Purkinje cell (primary cell): ENCODE measurements around the gene DAP3. TPM values are rescaled to one million over a fixed set of nuclear protein-coding genes. Genes with fewer than 3 reads are reported as not detected.

Experiments
- polyA plus RNA-seq: library from polyadenylated mRNA; unstranded; fragments of >200 nt; fragmentation: Nextera tagmentation; gene quantifications from 2 replicates; pipeline ENCODE4 v1.2.1, GENCODE V29; 2014

Gene DAP3
- 97.6 and 139 TPM in 2 replicates for polyA plus RNA-seq

DNA sequence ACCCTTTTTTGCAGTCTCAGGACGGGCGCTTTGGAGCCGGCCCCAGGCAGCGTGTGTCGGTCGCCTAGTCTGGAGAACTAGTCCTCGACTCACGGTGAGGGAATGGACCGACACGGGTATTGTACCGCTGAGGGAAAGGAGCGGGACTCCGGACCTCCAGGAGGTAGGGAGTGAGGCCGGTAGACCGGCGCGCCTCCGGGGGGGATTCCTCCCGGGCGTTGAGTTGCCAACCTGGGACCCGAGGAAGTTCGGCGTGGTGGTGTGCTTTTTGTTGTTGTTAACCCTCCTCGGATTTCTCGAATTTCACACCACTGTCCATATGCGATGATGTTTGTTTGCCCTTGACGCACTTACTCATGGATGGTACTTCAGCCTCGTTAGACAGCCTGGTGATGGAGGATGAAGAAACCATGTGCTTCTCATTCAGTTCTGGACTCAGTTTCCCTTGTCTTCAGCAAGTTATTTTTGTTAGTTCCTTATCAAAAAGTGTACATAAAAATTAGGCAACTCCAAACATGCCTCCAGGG is at the start of gene DAP3:
Gene DAP3, plus strand, starts transcription at position 11 of the 527 bp plus-strand sequence. CDS start 20,689 bp downstream, outside the sequence.

DNA sequence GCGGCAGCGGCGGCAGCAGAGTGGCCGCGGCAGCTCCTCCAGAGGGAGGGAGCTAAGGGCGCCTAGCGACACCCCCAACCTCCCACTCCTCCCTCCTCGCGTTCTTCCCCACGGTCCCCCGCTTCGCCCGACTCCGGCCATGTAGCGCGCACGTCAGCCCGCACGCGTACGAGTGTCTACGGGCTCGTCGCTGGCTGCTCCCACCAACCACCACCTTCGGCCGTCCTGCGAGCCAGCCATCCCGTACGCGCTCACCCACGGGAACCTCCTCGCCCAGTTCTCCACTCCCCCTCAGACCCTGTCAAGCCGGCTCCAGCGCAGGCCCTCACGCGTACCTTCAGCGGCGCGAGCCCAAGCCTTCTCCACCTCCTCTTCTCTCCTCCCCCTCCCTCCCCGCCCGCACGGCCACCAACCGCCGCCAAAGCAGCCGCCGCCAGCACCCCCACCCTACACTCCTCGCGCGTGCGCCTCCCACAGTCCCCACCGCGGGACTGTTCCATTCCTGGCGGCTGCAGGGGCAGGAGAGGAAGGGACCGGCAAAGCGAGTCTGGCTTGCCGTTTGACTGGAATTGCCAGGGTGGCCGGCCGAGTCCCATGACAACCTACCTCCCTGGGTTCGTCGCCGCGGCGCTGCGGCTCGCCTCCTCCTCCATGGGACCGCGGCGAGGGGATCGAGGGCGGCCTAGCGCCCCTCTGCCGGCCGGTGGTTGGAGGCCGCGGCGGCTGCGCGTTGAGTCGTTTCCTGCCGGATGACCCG is 389 bp upstream of the DAP3 start, which contains the start of gene YY1AP1:
Gene YY1AP1, minus strand, starts transcription at position 451 of the 757 bp plus-strand sequence. CDS start 8,338 bp downstream, outside the sequence.

Other genes with a start within 250 kb of the DAP3 start
- 12.3 and 16.3 TPM in 2 replicates for gene ASH1L, start 126.3 kb upstream of the DAP3 start, polyA plus RNA-seq
- gene MSTO1, start 78.9 kb upstream of the DAP3 start, polyA plus RNA-seq = 7.9 and 17.3 TPM in 2 replicates
- 16.3 and 25.6 TPM in 2 replicates for gene YY1AP1, start 317 bp upstream of the DAP3 start, polyA plus RNA-seq
- 36.7 and 62.5 TPM in 2 replicates for gene GON4L, start 168.1 kb downstream of the DAP3 start, polyA plus RNA-seq
- 166 and 187 TPM in 2 replicates for gene SYT11, start 170.5 kb downstream of the DAP3 start, polyA plus RNA-seq
- gene RIT1, start 222.3 kb downstream of the DAP3 start, polyA plus RNA-seq = 5.6 and 10.0 TPM in 2 replicates
- gene KHDC4, start 245.3 kb downstream of the DAP3 start, polyA plus RNA-seq = 21.1 and 23.4 TPM in 2 replicates